AG09309 (cell line): ENCODE data around the gene NIN.

Experiments
- DNase-seq: peaks from one replicate; pipeline ENCODE4 v3.0.0-alpha.2; 2010; ENCODE audit warnings: low read depth
- H3K4me3 ChIP-seq: 2 replicates; pipeline ENCODE4 v1.5.1; 2011; ENCODE audit warnings: mild to moderate bottlenecking, low read depth, low read length, moderate library complexity; ENCODE audit not compliant: control insufficient read depth
- CTCF ChIP-seq: IDR thresholded peaks from 2 replicates; pipeline ENCODE4 v1.5.1; 2011; ENCODE audit warnings: mild to moderate bottlenecking, low read depth, low read length, inconsistent platforms; ENCODE audit not compliant: insufficient read depth, control insufficient read depth; ENCODE audit errors: missing control alignments

The NIN gene

GRCh38 chr14:50758945-50759344 is 72.0 kb downstream of the NIN start:
- no peak for DNase-seq
- no peak overlapping the region for H3K4me3 ChIP-seq
- TF ChIP-seq CTCF = no peak

- TF ChIP-seq CTCF = no peak
- no peak for DNase-seq
- H3K4me3 ChIP-seq = no peak overlapping the region
Measured at GRCh38 chr14:50758305-50758704, 72.7 kb downstream of the NIN start.

DNA sequence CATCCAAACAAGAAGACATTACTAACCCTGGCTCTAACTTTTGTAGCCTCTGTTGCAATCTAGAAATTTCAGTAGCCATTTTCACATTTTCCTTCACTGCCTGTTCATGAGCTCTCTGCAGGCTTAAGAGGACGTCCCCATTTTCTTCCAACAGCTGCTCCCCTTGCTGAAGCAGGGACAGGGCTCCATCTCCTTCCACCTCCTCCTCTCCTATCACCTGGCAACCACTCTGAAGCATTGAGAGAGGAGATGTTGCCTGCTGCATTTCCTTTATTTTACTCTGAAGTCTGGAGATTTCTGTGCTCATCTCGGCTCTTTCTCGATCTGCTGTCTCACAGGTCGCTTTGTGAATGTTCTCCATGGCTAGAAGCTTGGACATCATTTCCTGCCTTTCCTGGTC is 73.3 kb downstream of the NIN start:
- H3K4me3 ChIP-seq = no peak overlapping the region
- DNase-seq = no peak
- no peak for TF ChIP-seq CTCF

DNA sequence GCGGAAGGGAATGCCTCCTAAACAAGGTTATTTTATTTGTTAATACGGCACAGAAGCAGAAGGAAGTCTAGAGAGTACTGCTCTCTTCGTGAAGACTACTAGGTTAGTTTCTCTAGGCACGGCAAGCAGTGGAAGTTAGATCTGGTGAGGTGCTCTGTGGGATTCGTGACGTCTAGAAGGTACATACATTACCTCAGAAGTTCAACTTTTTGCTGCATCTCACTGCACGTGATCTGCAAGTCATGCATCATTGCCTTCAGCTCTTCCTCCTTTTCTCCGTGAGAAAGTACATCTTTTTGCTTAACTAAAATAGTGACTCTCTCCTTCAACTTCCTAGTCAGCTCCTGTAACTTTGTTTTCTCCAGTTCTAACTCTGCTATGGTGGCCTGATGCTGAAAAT is 74.7 kb downstream of the NIN start:
- no peak for TF ChIP-seq CTCF
- no peak for DNase-seq
- H3K4me3 ChIP-seq = no peak overlapping the region

GRCh38 chr14:50750323-50750722 is 80.6 kb downstream of the NIN start:
- no peak overlapping the region for H3K4me3 ChIP-seq
- no peak for DNase-seq
- no peak for TF ChIP-seq CTCF

- TF ChIP-seq CTCF = no peak
- H3K4me3 ChIP-seq = no peak overlapping the region
- no peak for DNase-seq
Measured at GRCh38 chr14:50745401-50746058, 85.4 kb downstream of the NIN start.

- H3K4me3 ChIP-seq = no peak overlapping the region
- DNase-seq = no peak
- TF ChIP-seq CTCF = no peak
Measured at GRCh38 chr14:50744231-50744630, 86.7 kb downstream of the NIN start.
